H1 (cell line): ENCODE results near the gene TAS2R40. TPM values are rescaled to one million over a fixed set of nuclear protein-coding genes. Genes with fewer than 3 reads are reported as not detected.

Experiments
- ATF3 ChIP-seq: IDR thresholded peaks from 2 replicates; pipeline ENCODE4 v1.6.1; 2011; ENCODE audit warnings: low read depth, mild to moderate bottlenecking, low read length; ENCODE audit not compliant: insufficient read depth
- CTCF ChIP-seq, 3 experiments: IDR thresholded peaks; 1 replicate in 2 of 3; 2 replicates in 1 of 3; pipeline versions ENCODE4 v1.5.1 to v1.6.1; 2011; ENCODE audit warnings: low read length in 3 of 3, mild to moderate bottlenecking in 3 of 3, inconsistent platforms in 2 of 3, low read depth in 1 of 3, moderate library complexity in 1 of 3; ENCODE audit not compliant: insufficient read depth in 1 of 3; ENCODE audit errors: control extremely low read depth in 1 of 3
- PHF8 ChIP-seq: fragments of 200-600 bp; sonication (generic); conservative IDR thresholded peaks from 2 replicates; pipeline ENCODE4 v1.7.1; 2012; ENCODE audit warnings: low read depth, mild to moderate bottlenecking, inconsistent platforms, low read length, moderate library complexity
- SP4 ChIP-seq: IDR thresholded peaks from 2 replicates; pipeline ENCODE4 v1.6.1; 2012; ENCODE audit warnings: low read length, inconsistent platforms
- SUZ12 ChIP-seq: fragments of 200-600 bp; sonication (generic); IDR thresholded peaks from 2 replicates; pipeline ENCODE4 v1.6.1; 2012; ENCODE audit warnings: mild to moderate bottlenecking, inconsistent platforms, low read length, moderate library complexity, mixed read lengths
- TCF12 ChIP-seq: IDR thresholded peaks from 2 replicates; pipeline ENCODE4 v1.6.1; 2011; ENCODE audit warnings: low read depth, mild to moderate bottlenecking, low read length
- polyA plus RNA-seq, 7 experiments: library from polyadenylated mRNA; depleted of rRNA in 3 of 7; stranded (reverse) in 5 of 7; unstranded in 2 of 7; fragments of >200 nt in 5 of 7; fragments of 200-250 nt in 2 of 7; gene quantifications; 1 replicate in 5 of 7; 2 replicates in 1 of 7; 4 replicates in 1 of 7; pipeline versions ENCODE4 v1.2.1 to v1.2.3, GENCODE V29; 2011 to 2013; ENCODE audit warnings: missing spikeins in 2 of 7, mixed read lengths in 2 of 7
- total RNA-seq: library from RNA; stranded (reverse); fragmentation: NEBNext Ultra II Directional; extraction: Animal tissue kit (Norgen Biotek cat#: 25700); gene quantifications from 2 replicates; pipeline ENCODE4 v1.2.1, GENCODE V29; 2021

Gene TAS2R40
- total and polyA plus RNA-seq, 2 of the 8 experiments (the other 6 are each of a cell fraction or from before 2014, with no cell fraction given): not detected

- TF ChIP-seq TCF12 (no peak), SUZ12 (no peak), ATF3 (no peak), SP4 (no peak), CTCF (IDR thresholded peaks at IDR 0.05; ENCODE audit: control extremely low read depth in 1 of 3, insufficient read depth in 1 of 3, low read depth in 1 of 3, low read length in 3 of 3) (no peak), PHF8 (no peak)
- TF ChIP-seq, all 59 proteins: peak for 0
Observed at GRCh38 chr7:143265017-143265693, 43.3 kb downstream of the TAS2R40 start (continued).
